H1 (cell line): Measurements from ENCODE around the gene ANKRD36B. TPM values are rescaled to one million over a fixed set of nuclear protein-coding genes. Genes with fewer than 3 reads are reported as not detected.
A peak's percentile ranks its signal among the peaks of the same experiment; 100 is the strongest.
"Not testable (repeated sequence)": the region's sequence is repeated elsewhere in the genome, so short reads cannot be mapped to it uniquely, and the experiment has no call there.

Experiments
- CTCF ChIA-PET: fragments of 300-600 bp; sonication (Branson Sonifier 250); formaldehyde crosslinking; loops from one replicate; lab custom pipeline; 2021; ENCODE audit not compliant: partially characterized antibody; lab: Charles Lee
- POLR2A ChIA-PET: fragments of 300-600 bp; sonication (Branson Sonifier 250); formaldehyde crosslinking; loops from one replicate; lab custom pipeline; 2021; ENCODE audit warnings: inconsistent platforms; ENCODE audit not compliant: partially characterized antibody; lab: Charles Lee
- DNase-seq, 2 experiments: peaks; one replicate each; pipeline versions ENCODE4 v3.0.0 to v3.0.0-alpha.2; 2010 to 2022; ENCODE audit warnings: low spot score in 2 of 2, low read depth in 1 of 2, mixed read lengths in 1 of 2
- FAIRE-seq: peaks from 2 replicates; lab custom pipeline; 2011; peaks lifted over from hg19 to GRCh38; lab: Jason Lieb, UNC
- H2AFZ ChIP-seq: 2 replicates; pipeline ENCODE4 v1.8.1; 2012; ENCODE audit warnings: low read length, inconsistent platforms
- H2AK5ac ChIP-seq: 2 replicates; pipeline ENCODE4 v1.6.1; 2013; ENCODE audit warnings: low read depth, low read length
- H2BK120ac ChIP-seq: replicated peaks from 2 replicates; pipeline ENCODE3; 2013; ENCODE audit warnings: low read depth, low read length, inconsistent platforms
- H2BK12ac ChIP-seq: 2 replicates; pipeline ENCODE4 v1.6.1; 2013; ENCODE audit warnings: low read depth, low read length
- H2BK15ac ChIP-seq: 2 replicates; pipeline ENCODE4 v1.6.1; 2013; ENCODE audit warnings: low read length
- H2BK20ac ChIP-seq: 2 replicates; pipeline ENCODE4 v1.6.1; 2013; ENCODE audit warnings: low read length
- H2BK5ac ChIP-seq: 2 replicates; pipeline ENCODE4 v1.6.1; 2013; ENCODE audit warnings: low read depth, low read length
- H3K14ac ChIP-seq: 2 replicates; pipeline ENCODE4 v1.6.1; 2013; ENCODE audit warnings: inconsistent platforms; ENCODE audit not compliant: insufficient read length
- H3K18ac ChIP-seq: 2 replicates; pipeline ENCODE4 v1.6.1; 2013; ENCODE audit warnings: low read length; ENCODE audit errors: extremely low read depth
- H3K23ac ChIP-seq: 2 replicates; pipeline ENCODE4 v1.6.1; 2013; ENCODE audit warnings: inconsistent platforms; ENCODE audit not compliant: insufficient read length
- H3K23me2 ChIP-seq: 2 replicates; pipeline ENCODE4 v1.6.1; 2013; ENCODE audit warnings: low read depth, low read length
- H3K27ac ChIP-seq: 2 replicates; pipeline ENCODE4 v1.6.1; 2011; ENCODE audit warnings: low read depth, low read length, inconsistent platforms
- H3K27me3 ChIP-seq, 4 experiments: replicated peaks in 1 of 4; 1 replicate in 1 of 4; 2 replicates in 3 of 4; pipeline versions ENCODE4 v1.6.1 to v1.8.1; 2011 to 2013; ENCODE audit warnings: low read length in 3 of 4, mild to moderate bottlenecking in 3 of 4, inconsistent platforms in 2 of 4, mixed read lengths in 2 of 4, moderate library complexity in 1 of 4; ENCODE audit not compliant: control insufficient read depth in 3 of 4, insufficient read depth in 3 of 4; ENCODE audit errors: extremely low read depth in 1 of 4
- H3K36me3 ChIP-seq, 4 experiments: 2 replicates each; pipeline versions ENCODE4 v1.6.1 to v1.8.1; 2011 to 2013; ENCODE audit warnings: mild to moderate bottlenecking in 4 of 4, low read length in 3 of 4, moderate library complexity in 2 of 4, control low read depth in 1 of 4, inconsistent platforms in 1 of 4; ENCODE audit not compliant: insufficient read depth in 4 of 4, control insufficient read depth in 2 of 4
- H3K4ac ChIP-seq: replicated peaks from 2 replicates; pipeline ENCODE3; 2013; ENCODE audit warnings: low read length, low read depth, mixed read lengths, inconsistent platforms; ENCODE audit not compliant: insufficient read length
- H3K4me1 ChIP-seq, 4 experiments: replicated peaks in 1 of 4; 1 replicate in 1 of 4; 2 replicates in 3 of 4; pipeline versions ENCODE4 v1.6.1 to v1.8.1; 2011 to 2013; ENCODE audit warnings: low read length in 3 of 4, inconsistent platforms in 2 of 4, mixed read lengths in 1 of 4; ENCODE audit not compliant: insufficient read depth in 4 of 4, control insufficient read depth in 3 of 4
- H3K4me2 ChIP-seq, 2 experiments: 2 replicates each; pipeline versions ENCODE4 v1.6.1 to v1.8.1; 2011 to 2013; ENCODE audit warnings: low read depth in 2 of 2, low read length in 2 of 2, control low read depth in 1 of 2, inconsistent platforms in 1 of 2, mild to moderate bottlenecking in 1 of 2; ENCODE audit not compliant: insufficient read depth in 1 of 2
- H3K4me3 ChIP-seq, 4 experiments: fragments of 200-600, 300-600 bp in 1 of 4; sonication (generic), shearing (Covaris generic), sonication (Bioruptor Twin) in 1 of 4; 2 replicates each; pipeline versions ENCODE4 v1.5.1 to v1.8.1; 2011 to 2016; ENCODE audit warnings: low read length in 4 of 4, low read depth in 3 of 4, control low read depth in 2 of 4, inconsistent platforms in 2 of 4, mild to moderate bottlenecking in 2 of 4, mixed read lengths in 1 of 4, moderate library complexity in 1 of 4; ENCODE audit not compliant: insufficient read depth in 2 of 4; ENCODE audit errors: extremely low read depth in 1 of 4
- H3K56ac ChIP-seq: replicated peaks from 2 replicates; pipeline ENCODE3; 2013; ENCODE audit warnings: low read depth, mild to moderate bottlenecking, mixed read lengths, low read length, inconsistent platforms; ENCODE audit not compliant: insufficient read length
- H3K79me1 ChIP-seq: 2 replicates; pipeline ENCODE4 v1.6.1; 2013; ENCODE audit warnings: low read depth, low read length, control low read depth
- H3K79me2 ChIP-seq, 2 experiments: 2 replicates each; pipeline versions ENCODE4 v1.6.1 to v1.8.1; 2012 to 2013; ENCODE audit warnings: low read length in 2 of 2, mild to moderate bottlenecking in 2 of 2, inconsistent platforms in 1 of 2; ENCODE audit not compliant: insufficient read depth in 2 of 2, control insufficient read depth in 1 of 2
- H3K9ac ChIP-seq, 4 experiments: replicated peaks in 1 of 4; 1 replicate in 1 of 4; 2 replicates in 3 of 4; pipeline versions ENCODE4 v1.6.1 to v1.8.1; 2011 to 2013; ENCODE audit warnings: low read depth in 3 of 4, low read length in 3 of 4, control low read depth in 2 of 4, mild to moderate bottlenecking in 2 of 4, moderate library complexity in 2 of 4, inconsistent platforms in 1 of 4; ENCODE audit errors: extremely low read depth in 1 of 4
- H3K9me3 ChIP-seq, 2 experiments: 2 replicates each; pipeline versions ENCODE4 v1.6.1 to v1.8.1; 2012 to 2013; ENCODE audit warnings: mild to moderate bottlenecking in 2 of 2, moderate library complexity in 2 of 2, control low read depth in 1 of 2, inconsistent platforms in 1 of 2, low read depth in 1 of 2, low read length in 1 of 2, mixed read lengths in 1 of 2; ENCODE audit not compliant: insufficient read depth in 2 of 2
- H4K20me1 ChIP-seq, 2 experiments: replicated peaks in 1 of 2; 2 replicates each; pipeline versions ENCODE3 to v1.8.1; 2011 to 2013; ENCODE audit warnings: inconsistent platforms in 2 of 2, low read length in 2 of 2, mild to moderate bottlenecking in 1 of 2; ENCODE audit not compliant: insufficient read depth in 2 of 2, control insufficient read depth in 1 of 2
- H4K5ac ChIP-seq: 2 replicates; pipeline ENCODE4 v1.6.1; 2013; ENCODE audit warnings: low read length, low read depth, mixed read lengths, inconsistent platforms; ENCODE audit not compliant: insufficient read length
- H4K8ac ChIP-seq: 2 replicates; pipeline ENCODE4 v1.8.0; 2013; ENCODE audit warnings: mild to moderate bottlenecking, moderate library complexity, low read length, inconsistent platforms; ENCODE audit not compliant: insufficient read depth; ENCODE audit errors: extremely low read depth
- H4K91ac ChIP-seq: replicated peaks from 2 replicates; pipeline ENCODE3; 2013; ENCODE audit warnings: low read length, mixed read lengths, inconsistent platforms; ENCODE audit not compliant: insufficient read length
- KDM4A ChIP-seq: IDR thresholded peaks from one replicate; pipeline ENCODE4 v1.7.1; 2012; ENCODE audit warnings: low read depth, mild to moderate bottlenecking, moderate library complexity, low read length, inconsistent platforms; ENCODE audit not compliant: severe bottlenecking
- TAF1 ChIP-seq: IDR thresholded peaks from 2 replicates; pipeline ENCODE4 v1.6.1; 2011; ENCODE audit warnings: mild to moderate bottlenecking, low read depth, low read length
- WGBS, 2 experiments: shearing (Covaris generic) in 1 of 2; methylation state at CpG; one replicate each; pipeline versions ENCODE4 v1.1.6 to v1.1.7; 2013 to 2015; ENCODE audit warnings: low lambda C conversion rate in 2 of 2, mixed read lengths in 2 of 2, inconsistent platforms in 1 of 2, low coverage in 1 of 2, missing lambda C conversion rate in 1 of 2; ENCODE audit not compliant: insufficient replicate concordance in 2 of 2, insufficient coverage in 1 of 2, insufficient read length in 1 of 2; ENCODE audit errors: extremely low coverage in 1 of 2, missing lambda C conversion rate in 1 of 2; 5-methylcytosine and 5-hydroxymethylcytosine counted together
- long read RNA-seq, 2 experiments: library from RNA in 1 of 2; library from capped mRNA in 1 of 2; stranded (forward); transcript quantifications; one replicate each; pipeline ENCODE4 v2.0.0, GENCODE V29; 2021; ENCODE audit warnings: inconsistent platforms in 1 of 2
- polyA minus RNA-seq, 3 experiments: library from RNA; depleted of rRNA, polyadenylated mRNA; stranded (reverse); fragments of >200 nt; gene quantifications; 1 replicate in 2 of 3; 2 replicates in 1 of 3; pipeline ENCODE4 v1.2.3, GENCODE V29; 2011
- polyA plus RNA-seq, 7 experiments: library from polyadenylated mRNA; depleted of rRNA in 3 of 7; stranded (reverse) in 5 of 7; unstranded in 2 of 7; fragments of >200 nt in 5 of 7; fragments of 200-250 nt in 2 of 7; gene quantifications; 1 replicate in 5 of 7; 2 replicates in 1 of 7; 4 replicates in 1 of 7; pipeline versions ENCODE4 v1.2.1 to v1.2.3, GENCODE V29; 2011 to 2013; ENCODE audit warnings: missing spikeins in 2 of 7, mixed read lengths in 2 of 7
- total RNA-seq: library from RNA; stranded (reverse); fragmentation: NEBNext Ultra II Directional; extraction: Animal tissue kit (Norgen Biotek cat#: 25700); gene quantifications from 2 replicates; pipeline ENCODE4 v1.2.1, GENCODE V29; 2021
- TF ChIP-seq, protein P1 (sequence below): IDR thresholded peaks from 2 replicates; pipeline ENCODE4 v1.6.1; 2012; ENCODE audit warnings: inconsistent platforms

The ANKRD36B gene
- total RNA-seq (5.5 and 8.5 TPM in 2 replicates), polyA plus RNA-seq (2011; rRNA removed) (1.4 and 2.4 TPM in 2 replicates), polyA minus RNA-seq (2011; rRNA and poly(A)+ RNA removed) (20.3 and 28.4 TPM in 2 replicates)
- polyA plus RNA-seq (2011; cell fraction: cytosol; rRNA removed): 2.7 TPM
- 7.1 TPM for polyA plus RNA-seq (2011; cell fraction: nucleus; rRNA removed)
- polyA plus RNA-seq (2012, experiment 1 of 2): 2.3 to 5.0 TPM (median 3.3 TPM) in 4 replicates
- 0.21 TPM for polyA plus RNA-seq (2012, experiment 2 of 2)
- 5.0 TPM for polyA plus RNA-seq (2013, experiment 1 of 2)
- 3.8 TPM for polyA plus RNA-seq (2013, experiment 2 of 2)
- polyA minus RNA-seq (2011; cell fraction: cytosol; rRNA and poly(A)+ RNA removed): 5.1 TPM
- 56.3 TPM for polyA minus RNA-seq (2011; cell fraction: nucleus; rRNA and poly(A)+ RNA removed)
- long read RNA-seq, experiment 1, partial matches to known transcripts: 2 of 3 reads
- long read RNA-seq, experiment 1, other reads (novel, unspliced or antisense): 1 of 3 reads
- long read RNA-seq, experiment 2: 0 reads

DNA sequence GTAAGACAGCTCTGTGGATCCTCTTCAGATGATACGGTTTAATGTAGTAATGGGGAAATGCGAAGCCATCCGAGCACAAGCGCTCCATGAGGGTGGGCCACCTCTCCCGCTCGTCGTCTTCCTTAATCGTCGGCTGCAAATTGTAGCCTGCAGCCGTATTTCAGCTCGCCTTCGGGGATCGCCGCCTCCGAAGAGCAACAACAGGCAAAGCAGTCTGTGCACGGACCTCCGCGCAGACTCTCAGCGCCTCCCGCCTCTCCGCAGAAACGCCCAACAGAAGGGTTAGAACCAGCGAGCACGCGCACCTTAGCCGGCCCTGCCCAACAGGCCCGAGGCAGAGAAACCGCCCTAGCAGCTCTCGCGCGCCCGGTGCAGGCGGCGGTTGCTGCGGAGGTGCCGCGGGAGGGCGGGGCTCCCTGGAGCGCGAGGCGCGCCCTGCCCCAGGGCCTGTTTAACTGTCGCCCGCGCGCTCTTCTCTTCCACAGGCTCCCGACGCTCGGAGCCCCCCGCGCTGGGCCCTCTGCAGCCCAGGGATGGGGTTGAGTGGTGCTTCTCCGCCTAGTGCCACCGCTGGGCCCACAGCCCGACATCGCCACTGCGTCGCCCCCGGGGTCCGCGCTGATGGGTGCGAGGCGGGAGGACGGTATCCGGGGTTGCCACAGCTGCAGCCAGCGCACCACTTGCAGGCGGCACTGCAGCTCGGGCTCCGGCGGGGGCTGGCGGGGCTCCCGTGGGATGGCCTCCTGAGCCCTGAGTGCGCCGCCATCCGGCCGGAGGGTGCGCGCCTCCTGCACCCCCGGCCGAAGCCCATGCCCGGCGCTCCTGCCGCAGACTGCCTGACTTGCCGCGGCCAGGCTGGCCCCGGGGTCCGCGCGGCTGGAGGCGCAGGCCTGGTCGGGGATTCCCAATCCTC is at the start of gene ANKRD36B:
Gene ANKRD36B (minus strand): TSS at position 280 of the 913 bp plus-strand sequence. CDS start 192 bp downstream, at position 88.
- not testable (repeated sequence) for H3K79me1 ChIP-seq, H3K14ac ChIP-seq, H3K27me3 ChIP-seq, H4K91ac ChIP-seq, H3K23me2 ChIP-seq, H3K36me3 ChIP-seq, H2BK120ac ChIP-seq, H3K23ac ChIP-seq, H3K4ac ChIP-seq, FAIRE-seq, H2BK20ac ChIP-seq, H2BK15ac ChIP-seq, H2BK12ac ChIP-seq, H3K27ac ChIP-seq, H3K4me1 ChIP-seq, H4K20me1 ChIP-seq, H3K56ac ChIP-seq, H3K9me3 ChIP-seq, H4K5ac ChIP-seq, H2AK5ac ChIP-seq, H2BK5ac ChIP-seq, H3K79me2 ChIP-seq
- peak within 1 kb of the TSS; percentile 37 to 64 (median 47); a peak in 4 of 7 replicates for H3K9ac ChIP-seq
- H3K18ac ChIP-seq: peak within 1 kb of the TSS; percentile 71
- POLR2A ChIA-PET: interaction anchor here (1.4 to 1.6 kb wide), 2 partner anchors 74 to 108 kb away, joined by 8 to 16 read pairs; partner anchors contain the start of gene ACTR1B
- peak within 1 kb of the TSS; percentile 43 to 69 (median 48) for H3K4me3 ChIP-seq
- H4K8ac ChIP-seq: peak within 1 kb of the TSS; percentile 57; the same call in 1 of the 2 replicates
- DNase-seq: peak in 1 of 2 experiments; percentile 56
- H2AFZ ChIP-seq: peak within 1 kb of the TSS; percentile 11; the same call in 1 of the 2 replicates
- CTCF ChIA-PET: interaction anchor here (0.6 to 3.1 kb wide), 24 partner anchors 56 to 1522 kb away, joined by 3 to 109 read pairs (median 4); partner anchors contain the start of genes ACTR1B and ZAP70
- 1% methylated on average over 35 of the region's 90 CpGs; no CpG with 5 or more reads in 1 of the 2 experiments for WGBS, 2 experiments
- peak within 1 kb of the TSS; percentile 43 to 93 for H3K4me2 ChIP-seq
- TF ChIP-seq, protein P1, sequence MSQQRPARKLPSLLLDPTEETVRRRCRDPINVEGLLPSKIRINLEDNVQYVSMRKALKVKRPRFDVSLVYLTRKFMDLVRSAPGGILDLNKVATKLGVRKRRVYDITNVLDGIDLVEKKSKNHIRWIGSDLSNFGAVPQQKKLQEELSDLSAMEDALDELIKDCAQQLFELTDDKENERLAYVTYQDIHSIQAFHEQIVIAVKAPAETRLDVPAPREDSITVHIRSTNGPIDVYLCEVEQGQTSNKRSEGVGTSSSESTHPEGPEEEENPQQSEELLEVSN: peak; percentile 48; the same call in 1 of the 2 replicates
- TF ChIP-seq TAF1 (0 out of 2 replicates have a peak, but pooled peaks have one; percentile 5), KDM4A (peak; percentile 66)
